ENCODE data around the gene IFRD2.

Gene IFRD2

DNA sequence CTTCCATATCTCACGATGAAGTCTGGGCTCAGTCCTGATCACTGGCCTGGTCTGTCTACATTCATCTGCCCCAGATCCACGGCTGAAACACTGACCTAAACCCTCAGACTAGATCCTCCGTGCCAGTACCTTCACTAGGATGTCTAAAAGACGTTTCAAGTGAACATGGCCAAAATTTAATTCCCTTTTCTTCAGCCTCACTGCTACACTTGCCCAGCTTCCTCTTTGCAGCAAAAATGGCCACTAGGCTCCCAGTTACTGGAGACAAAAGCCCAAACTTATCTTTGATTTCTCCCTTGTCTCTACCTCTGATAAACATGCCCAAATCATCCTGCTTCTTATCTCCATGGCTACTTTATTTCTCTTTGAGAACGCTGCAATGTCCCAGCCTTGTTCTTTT lies 46.7 kb upstream of the IFRD2 start:
- DNase-seq (ENCODE audit: low read depth in 2 of 2), result no peak
- H3K4me3 ChIP-seq (replicated peaks in 1 of 2; ENCODE audit: low read depth in 2 of 2, low read length in 2 of 2), result no peak overlapping the region
- TF ChIP-seq, protein P1, sequence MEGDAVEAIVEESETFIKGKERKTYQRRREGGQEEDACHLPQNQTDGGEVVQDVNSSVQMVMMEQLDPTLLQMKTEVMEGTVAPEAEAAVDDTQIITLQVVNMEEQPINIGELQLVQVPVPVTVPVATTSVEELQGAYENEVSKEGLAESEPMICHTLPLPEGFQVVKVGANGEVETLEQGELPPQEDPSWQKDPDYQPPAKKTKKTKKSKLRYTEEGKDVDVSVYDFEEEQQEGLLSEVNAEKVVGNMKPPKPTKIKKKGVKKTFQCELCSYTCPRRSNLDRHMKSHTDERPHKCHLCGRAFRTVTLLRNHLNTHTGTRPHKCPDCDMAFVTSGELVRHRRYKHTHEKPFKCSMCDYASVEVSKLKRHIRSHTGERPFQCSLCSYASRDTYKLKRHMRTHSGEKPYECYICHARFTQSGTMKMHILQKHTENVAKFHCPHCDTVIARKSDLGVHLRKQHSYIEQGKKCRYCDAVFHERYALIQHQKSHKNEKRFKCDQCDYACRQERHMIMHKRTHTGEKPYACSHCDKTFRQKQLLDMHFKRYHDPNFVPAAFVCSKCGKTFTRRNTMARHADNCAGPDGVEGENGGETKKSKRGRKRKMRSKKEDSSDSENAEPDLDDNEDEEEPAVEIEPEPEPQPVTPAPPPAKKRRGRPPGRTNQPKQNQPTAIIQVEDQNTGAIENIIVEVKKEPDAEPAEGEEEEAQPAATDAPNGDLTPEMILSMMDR (IDR thresholded peaks at IDR 0.05; ENCODE audit: low read depth, low read length), result no peak

DNA sequence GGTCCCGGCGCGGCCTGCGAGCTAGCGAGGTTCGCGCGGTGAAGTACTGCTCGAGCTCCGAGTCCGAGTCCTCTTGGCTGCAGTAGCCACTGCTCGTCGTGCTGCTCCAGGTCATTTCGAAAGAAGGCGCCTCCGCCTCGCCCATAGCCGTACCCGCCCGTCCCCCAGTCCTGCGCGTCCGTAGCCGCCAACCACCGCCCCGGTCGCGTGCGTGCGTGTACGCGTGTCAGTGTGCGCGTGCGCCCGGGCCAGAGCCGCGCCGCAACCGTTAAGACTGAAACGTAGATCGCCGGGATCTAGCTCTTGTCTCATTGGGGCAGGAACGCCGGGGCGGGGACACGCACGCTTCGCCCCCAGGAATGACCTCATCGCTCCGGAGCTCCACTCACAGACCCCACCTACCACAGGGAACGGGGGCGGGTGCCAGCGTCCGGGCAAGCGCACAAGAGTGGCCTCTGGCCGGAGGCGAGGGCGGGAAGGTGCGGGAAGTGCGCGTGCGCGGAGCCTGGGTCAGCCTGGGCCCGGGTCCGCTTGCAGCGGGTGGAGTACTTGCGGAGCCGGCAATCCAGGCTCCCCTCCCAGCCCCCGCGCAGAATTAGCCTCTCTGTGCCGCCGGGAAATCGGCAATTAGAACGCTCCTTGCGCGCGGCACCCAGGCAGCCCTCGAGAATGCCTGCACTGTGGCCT lies 45.1 kb upstream of the IFRD2 start:
- TF ChIP-seq, protein P1 (IDR thresholded peaks at IDR 0.05; ENCODE audit: low read depth, low read length), result no peak
- peak; percentile 100 for DNase-seq (ENCODE audit: low read depth in 2 of 2)
- peak overlapping the region; percentile 85 to 89 for H3K4me3 ChIP-seq (replicated peaks in 1 of 2; ENCODE audit: low read depth in 2 of 2, low read length in 2 of 2)

DNA sequence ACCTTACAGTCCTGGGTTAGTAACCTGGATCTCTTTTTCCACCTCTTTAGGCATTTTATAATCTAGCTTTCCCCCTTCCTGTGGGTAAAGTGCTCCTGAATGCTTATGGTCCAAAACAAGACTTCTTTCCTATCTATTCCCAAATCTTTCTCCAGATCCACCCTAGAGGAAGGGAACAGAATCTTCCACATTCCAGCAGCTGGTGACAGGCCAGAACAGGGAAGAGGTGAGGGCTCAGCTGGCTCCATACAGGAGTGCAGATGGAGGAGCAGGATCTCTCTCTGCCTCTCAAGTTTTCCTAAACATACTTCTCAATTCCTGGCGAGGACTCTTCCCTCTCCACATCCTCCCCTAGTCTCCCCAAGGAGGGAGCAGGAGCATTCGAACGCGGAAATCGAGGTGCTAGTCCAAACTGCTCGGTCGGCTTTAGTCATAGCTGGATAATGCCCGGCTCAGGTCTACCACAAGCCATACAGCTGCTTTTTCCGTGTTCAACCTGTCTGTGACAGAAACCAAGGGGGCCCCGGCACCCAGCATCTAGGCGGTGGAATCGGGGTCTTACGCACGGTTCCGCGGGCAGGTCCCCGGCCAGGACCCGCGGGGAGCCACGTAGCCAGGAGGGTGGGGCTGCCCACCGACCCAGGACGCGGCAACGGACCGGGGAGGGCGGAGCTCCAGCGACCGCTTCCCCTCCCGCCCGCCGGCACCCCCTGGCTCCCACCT lies 44.4 kb upstream of the IFRD2 start:
- TF ChIP-seq, protein P1 (IDR thresholded peaks at IDR 0.05; ENCODE audit: low read depth, low read length), result no peak
- DNase-seq (ENCODE audit: low read depth in 2 of 2), result peak; percentile 39 to 49
- peak overlapping the region; percentile 85 to 89 for H3K4me3 ChIP-seq (replicated peaks in 1 of 2; ENCODE audit: low read depth in 2 of 2, low read length in 2 of 2)

DNA sequence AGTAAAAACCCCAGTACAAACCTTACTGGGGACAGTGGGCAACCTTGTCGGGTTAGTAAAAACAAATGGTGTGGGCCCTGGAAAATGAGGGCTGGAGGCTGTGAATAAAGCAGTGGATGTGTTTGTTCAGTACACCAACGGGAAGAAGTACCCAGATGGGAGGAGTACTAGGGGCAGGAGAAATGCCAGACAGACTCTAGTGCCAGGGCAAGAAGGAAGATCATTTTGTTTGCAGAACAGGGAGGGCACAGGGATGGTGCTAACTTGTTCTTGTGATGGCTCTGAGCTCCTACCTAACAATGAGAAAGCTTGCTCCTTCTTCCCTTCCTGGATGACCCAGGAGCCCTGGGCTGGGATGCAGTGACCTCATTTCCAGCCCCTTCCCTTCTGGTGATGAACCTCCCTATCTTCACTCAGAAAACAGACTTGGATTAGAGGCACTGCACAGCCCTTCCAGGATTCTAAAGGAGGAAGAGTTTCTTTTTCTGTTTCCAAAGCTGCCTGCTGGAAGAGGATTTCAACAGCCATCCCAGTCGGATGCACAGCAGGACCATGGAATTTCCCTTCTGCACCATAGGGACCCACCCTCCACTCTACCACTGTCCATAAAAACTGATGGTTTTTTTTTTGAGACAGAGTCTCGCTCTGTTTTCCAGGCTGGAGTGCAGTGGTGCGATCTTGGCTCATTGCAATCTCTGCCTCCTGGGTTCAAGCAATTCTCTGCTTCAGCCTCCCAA lies 42.3 kb upstream of the IFRD2 start:
- TF ChIP-seq, protein P1 (IDR thresholded peaks at IDR 0.05; ENCODE audit: low read depth, low read length), result no peak
- no peak for DNase-seq (ENCODE audit: low read depth in 2 of 2)
- H3K4me3 ChIP-seq (replicated peaks in 1 of 2; ENCODE audit: low read depth in 2 of 2, low read length in 2 of 2), result peak overlapping the region in 1 of 2 donors; percentile 13

DNA sequence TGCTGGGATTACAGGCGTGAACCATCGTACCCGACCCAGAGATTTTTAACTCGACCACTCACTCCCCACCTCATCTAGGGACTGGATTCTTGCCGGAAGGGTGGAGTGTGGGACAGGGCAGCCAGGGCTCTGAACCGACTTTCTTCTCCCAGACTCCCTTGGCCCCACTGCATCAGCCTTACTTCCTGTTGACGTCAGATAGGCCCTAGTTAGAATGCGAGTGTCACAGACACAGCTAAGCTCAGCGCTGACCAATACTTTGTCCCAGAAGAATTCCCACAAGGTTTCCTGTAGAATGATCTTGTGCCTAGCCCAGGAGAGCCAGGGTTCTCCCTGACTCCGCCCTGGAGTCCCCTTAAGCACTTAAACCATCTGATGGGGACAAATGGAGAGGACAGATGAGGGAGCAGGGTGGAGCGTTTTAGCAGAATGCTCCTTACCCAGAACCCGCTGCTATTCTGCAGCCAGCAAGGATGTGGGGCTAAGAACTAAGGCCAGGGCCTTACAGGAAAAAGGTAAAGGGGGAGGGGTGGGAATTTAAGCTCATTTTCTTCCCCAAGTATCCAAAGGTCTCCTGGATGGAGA lies 41.6 kb upstream of the IFRD2 start:
- H3K4me3 ChIP-seq (replicated peaks in 1 of 2; ENCODE audit: low read depth in 2 of 2, low read length in 2 of 2), result peak overlapping the region in 1 of 2 donors; percentile 21
- peak; percentile 93 to 95 for DNase-seq (ENCODE audit: low read depth in 2 of 2)
- TF ChIP-seq, protein P1 (IDR thresholded peaks at IDR 0.05; ENCODE audit: low read depth, low read length), result no peak

DNA sequence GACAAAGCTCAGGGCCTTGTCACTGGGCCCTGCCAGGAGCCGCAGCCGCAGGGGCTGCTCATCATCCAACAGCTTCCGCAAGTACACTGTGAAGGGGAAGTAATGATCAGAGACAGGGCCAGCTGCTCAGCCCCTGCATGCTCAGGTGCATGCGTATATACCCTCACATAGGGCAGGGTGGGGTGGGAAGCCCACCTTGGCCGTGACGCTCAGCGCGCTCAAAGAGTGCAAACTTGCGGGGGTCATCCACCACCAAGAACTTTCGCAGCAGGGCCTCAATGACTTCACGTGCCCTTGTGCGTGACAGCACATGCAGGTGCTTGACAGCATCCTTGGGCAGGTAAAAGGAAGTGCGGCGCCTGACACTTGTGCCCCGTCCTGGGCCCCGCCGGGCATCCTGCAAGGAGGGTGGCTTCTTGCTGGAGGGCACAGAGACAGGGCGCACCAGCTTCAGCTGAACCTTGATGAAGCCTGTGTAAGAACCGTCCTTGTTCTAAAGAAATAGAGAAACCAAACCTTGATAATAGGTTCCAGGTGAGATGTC lies 39.2 kb upstream of the IFRD2 start:
- TF ChIP-seq, protein P1 (IDR thresholded peaks at IDR 0.05; ENCODE audit: low read depth, low read length), result no peak
- no peak for DNase-seq (ENCODE audit: low read depth in 2 of 2)
- H3K4me3 ChIP-seq (replicated peaks in 1 of 2; ENCODE audit: low read depth in 2 of 2, low read length in 2 of 2), result no peak overlapping the region
